GM21515 (cell line): ENCODE data around the gene FASTKD1.
"Not testable (repeated sequence)": the region's sequence is repeated elsewhere in the genome, so short reads cannot be mapped to it uniquely, and the experiment has no call there.

ENCODE experiments used
- ATAC-seq: cut with Tn5 transposase; IDR thresholded peaks from one replicate; pipeline ENCODE4 v1.9.1; 2021; ENCODE audit not compliant: unreplicated experiment

FASTKD1 gene

GRCh38 chr2:169571571-169571970, 2.1 kb downstream of the FASTKD1 start:
- no peak for ATAC-seq

DNA sequence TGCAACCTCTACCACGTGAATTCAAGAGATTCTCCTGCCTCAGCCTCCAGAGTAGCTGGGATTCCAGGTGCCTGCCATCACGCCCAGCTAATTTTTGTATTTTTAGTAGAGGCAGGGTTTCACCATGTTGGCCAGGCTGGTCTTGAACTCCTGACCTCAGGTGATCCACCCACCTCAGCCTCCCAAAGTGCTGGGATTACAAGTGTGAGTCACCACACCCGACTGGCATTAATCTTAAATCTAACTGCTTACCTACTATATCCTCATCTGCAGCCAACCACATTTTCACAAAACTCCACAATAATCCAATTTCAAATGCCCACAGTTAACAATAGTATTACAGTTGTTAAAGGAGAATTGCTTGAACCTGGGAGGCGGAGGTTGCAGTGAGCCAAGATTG, 2.9 kb downstream of the FASTKD1 start:
- not testable (repeated sequence) for ATAC-seq

DNA sequence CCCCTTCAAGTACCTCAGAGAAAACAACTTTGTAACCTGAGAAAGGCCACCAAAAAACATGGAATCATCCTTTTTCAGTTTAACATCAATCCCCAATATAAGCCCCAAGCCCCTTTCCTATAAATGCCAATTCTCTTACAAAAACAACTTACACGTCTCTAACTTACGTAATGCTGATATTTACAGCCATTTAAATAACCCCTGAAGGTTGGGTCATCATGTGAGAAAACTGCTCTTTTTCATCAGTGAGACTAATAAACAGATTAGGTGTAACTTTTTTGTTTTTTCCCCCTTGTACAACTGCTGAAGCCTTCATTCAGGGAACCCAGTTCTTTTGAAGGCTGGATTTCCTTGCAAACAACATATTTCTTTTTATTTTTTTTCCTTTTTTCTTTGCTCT, 3.7 kb downstream of the FASTKD1 start:
- ATAC-seq = no peak

GRCh38 chr2:169565686-169566085, 8.0 kb downstream of the FASTKD1 start:
- ATAC-seq = no peak

DNA sequence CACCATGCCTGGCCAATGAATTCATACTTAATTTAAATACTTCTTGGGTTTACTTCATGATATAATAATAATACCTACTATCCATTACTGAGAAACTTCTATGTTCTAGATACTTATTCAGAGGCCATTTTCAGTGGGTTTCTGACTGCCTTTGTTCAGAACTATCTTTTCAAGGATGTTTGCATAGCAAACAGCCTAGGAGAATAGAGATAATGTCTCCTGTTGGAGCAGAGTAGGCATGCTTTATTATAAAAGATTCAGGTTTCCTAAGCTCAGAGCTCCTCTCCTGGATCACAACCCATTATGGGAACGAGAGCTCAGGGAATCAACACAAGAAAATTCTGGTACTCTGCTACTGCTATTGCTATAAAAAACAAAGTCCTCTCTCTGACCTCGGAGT, 11.1 kb downstream of the FASTKD1 start:
- ATAC-seq = no peak

- ATAC-seq = not testable (repeated sequence)
Observed at GRCh38 chr2:169562084-169562483, 11.6 kb downstream of the FASTKD1 start.

- no peak for ATAC-seq
Observed at GRCh38 chr2:169561364-169561763, 12.3 kb downstream of the FASTKD1 start.

DNA sequence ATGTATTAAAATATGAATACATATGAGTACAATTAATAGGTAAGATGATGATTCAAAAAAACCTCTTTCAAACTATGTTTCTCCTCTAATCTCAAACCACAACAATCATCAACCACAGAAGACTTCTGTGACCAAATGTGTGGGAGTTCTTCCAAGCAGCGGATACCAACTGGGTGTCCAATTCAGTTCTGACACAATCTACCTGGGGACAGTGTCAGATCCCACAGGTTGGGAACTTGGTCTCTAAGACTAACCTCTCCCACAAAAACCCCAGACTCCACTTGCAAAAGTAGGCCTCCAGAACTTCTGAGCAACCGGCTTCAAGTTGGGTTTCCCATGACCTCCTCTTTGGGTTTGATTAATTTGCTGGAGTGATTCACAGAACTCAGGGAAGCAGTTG, 26.9 kb downstream of the FASTKD1 start:
- no peak for ATAC-seq

- no peak for ATAC-seq
Observed at GRCh38 chr2:169542433-169542832, 31.2 kb downstream of the FASTKD1 start.

- no peak for ATAC-seq
Observed at GRCh38 chr2:169540146-169540545, 33.5 kb downstream of the FASTKD1 start.

- ATAC-seq = not testable (repeated sequence)
Observed at GRCh38 chr2:169539460-169539859, 34.2 kb downstream of the FASTKD1 start.

DNA sequence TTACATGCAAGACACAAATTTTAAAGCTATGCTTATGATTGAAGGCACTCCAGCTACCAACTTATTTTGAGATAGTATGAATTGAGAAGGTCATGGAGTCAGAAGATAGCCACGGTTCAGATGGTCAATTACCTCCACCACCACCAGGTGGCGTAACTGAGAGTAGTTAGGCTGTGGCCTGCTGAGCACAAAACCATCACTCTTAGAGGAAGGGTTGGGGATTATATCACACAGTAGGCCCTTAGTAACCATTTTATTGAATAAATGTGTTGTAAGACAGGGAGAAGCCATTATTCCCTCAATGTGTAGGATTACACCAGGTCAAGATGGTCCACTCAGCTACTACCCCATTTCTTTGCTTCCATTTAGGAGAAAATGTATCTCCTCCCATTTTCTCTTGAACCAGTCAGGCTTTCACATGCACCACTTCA, 45.4 kb downstream of the FASTKD1 start:
- peak; percentile 91 for ATAC-seq

DNA sequence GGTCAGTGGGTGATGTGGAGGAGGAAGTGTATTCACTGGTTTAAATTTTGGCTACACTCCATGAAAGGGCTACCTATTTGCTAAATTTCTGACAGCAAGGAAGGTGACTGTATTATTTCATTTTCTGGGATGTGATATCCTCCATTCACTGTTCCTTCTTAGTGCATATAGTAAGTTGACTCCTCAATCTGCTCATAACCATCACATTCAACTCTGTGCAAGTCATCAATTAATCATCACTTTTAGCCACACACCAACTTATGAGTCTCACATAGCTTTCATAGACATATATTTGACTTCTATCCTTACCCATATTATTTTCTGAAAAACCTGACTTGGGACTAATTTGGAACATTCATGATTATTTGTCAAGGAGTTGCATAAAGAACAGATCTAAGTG, 47.2 kb downstream of the FASTKD1 start:
- ATAC-seq = no peak

- ATAC-seq = no peak
Observed at GRCh38 chr2:169525434-169525833, 48.2 kb downstream of the FASTKD1 start.

DNA sequence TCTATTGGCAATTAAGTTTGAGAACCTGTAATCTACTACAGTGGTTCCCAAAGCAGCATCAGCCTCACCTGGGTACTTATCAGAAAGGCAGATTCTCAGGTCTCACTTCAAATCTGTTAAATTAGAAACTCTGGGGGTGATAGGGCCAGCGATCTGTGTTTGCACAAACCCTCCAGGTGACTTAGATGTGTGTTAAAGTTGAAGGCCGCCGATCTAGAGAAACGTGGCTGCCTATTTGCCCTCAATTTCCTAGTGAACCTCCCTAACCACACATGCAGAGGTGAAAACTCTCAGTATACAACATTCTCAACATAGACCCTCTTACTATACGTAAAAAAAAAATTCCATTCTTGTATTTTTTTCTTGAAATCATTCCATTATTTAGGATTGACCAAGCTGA, 50.0 kb downstream of the FASTKD1 start:
- no peak for ATAC-seq

DNA sequence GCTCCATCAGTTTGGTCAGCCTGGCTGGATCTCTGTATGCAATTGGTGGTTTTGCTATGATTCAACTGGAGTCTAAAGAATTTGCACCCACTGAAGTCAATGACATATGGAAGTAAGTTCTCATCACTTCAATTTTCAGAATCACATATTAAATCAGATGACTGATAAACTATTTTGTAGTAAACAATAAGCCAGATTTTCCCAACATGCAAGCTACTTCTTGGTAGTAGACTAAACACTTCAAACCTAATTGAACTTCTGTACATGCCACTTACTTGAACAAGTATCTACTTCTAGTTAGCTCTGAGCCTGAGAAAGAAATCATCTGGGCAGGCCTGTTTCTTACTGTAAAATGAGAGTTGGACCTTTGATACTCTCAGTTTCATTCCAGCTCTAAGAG, 52.8 kb downstream of the FASTKD1 start:
- no peak for ATAC-seq

GRCh38 chr2:169516488-169516995, 57.1 kb downstream of the FASTKD1 start:
- ATAC-seq = not testable (repeated sequence)

GRCh38 chr2:169514758-169515157, 58.9 kb downstream of the FASTKD1 start:
- ATAC-seq = not testable (repeated sequence)

DNA sequence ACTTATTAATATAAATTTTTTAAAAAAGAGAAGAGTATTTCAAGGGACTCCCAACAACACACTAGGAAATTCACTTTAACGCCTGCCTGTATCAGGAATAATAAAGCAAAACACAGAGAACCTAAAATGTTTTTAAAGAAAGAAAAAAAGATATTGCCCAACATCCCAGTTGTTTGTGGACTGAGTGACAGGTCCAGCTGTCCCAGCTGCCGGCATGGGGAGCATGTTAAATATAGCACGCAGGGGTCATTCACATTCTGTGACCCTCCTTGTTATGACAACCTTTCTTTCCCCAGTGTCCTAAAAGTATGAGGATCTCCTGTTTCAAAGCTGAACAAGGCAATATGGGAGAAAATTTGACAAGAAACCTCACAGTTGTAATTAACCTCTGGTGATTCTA, 59.7 kb downstream of the FASTKD1 start:
- ATAC-seq = no peak

GRCh38 chr2:169513094-169513493, 60.6 kb downstream of the FASTKD1 start:
- ATAC-seq = no peak

DNA sequence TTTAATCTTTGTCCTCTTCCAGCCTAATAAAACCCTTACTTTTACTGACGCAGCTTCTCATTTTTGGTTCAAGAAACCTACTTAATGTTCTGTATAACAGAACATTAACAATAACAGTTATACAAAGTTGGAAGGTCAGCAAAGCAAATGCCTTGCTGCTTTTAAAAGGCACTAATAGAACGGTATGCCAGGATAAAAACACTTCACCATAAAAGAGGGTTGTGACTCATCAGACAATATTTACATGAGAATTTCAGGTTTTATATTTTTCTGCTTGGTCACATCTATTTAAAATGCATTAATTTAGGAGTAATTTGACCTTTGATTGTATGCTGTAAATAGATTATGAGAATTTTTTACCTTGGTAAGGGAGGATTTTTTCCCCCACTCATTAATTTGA, 61.1 kb downstream of the FASTKD1 start:
- no peak for ATAC-seq

DNA sequence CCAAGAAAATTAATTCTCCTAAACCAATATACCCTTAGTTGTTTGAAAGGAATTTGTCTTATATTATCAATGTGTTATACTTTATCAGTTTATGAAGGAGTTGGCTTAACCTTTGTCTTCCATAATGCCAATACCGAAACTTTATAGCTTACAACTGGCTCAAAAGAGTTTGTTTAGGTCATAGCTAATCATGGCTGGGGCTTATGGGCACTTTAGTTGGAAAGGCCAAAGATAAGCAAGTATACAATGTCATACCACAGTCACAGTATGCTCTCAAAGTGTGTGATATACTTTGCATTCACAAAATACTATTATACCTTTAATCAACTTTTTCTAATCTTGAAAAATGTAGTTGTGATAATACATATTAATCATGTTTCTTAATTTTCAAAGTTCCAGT, 61.8 kb downstream of the FASTKD1 start:
- ATAC-seq = no peak

- no peak for ATAC-seq
Observed at GRCh38 chr2:169510496-169510895, 63.2 kb downstream of the FASTKD1 start.

DNA sequence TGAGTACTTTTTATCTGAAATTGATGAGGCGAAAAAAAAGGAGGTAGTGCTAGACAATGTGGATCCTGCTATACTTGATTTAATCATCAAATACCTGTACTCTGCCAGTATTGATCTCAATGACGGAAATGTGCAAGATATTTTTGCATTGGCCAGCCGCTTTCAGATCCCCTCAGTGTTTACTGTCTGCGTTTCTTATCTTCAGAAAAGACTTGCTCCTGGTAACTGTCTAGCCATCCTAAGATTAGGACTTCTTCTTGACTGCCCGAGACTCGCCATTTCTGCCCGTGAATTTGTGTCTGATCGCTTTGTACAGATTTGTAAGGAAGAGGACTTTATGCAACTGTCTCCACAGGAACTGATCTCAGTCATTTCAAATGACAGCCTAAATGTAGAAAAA, 63.7 kb downstream of the FASTKD1 start:
- no peak for ATAC-seq
